Endothelial cell of umbilical vein (primary cell): ENCODE measurements around the gene RNU1-3. TPM values are rescaled to one million over a fixed set of nuclear protein-coding genes. Genes with fewer than 3 reads are reported as not detected.
"Not testable (repeated sequence)": the region's sequence is repeated elsewhere in the genome, so short reads cannot be mapped to it uniquely, and the experiment has no call there.

Experiments
- BruUV-seq: library from RNA; stranded (reverse); fragments of 400-500 nt; replicated peaks from 2 replicates; lab custom pipeline; 2021; lab: Mats Ljungman, UMichigan
- CTCF ChIA-PET: fragments of 300-600, 350-600 bp; sonication (Branson Sonifier 250); formaldehyde crosslinking; loops from one replicate; lab custom pipeline; 2021; ENCODE audit warnings: antibody characterized with exemption, inconsistent platforms; lab: Charles Lee
- POLR2A ChIA-PET: fragments of 300-600, 350-600 bp; sonication (Branson Sonifier 250); formaldehyde crosslinking; loops from one replicate; lab custom pipeline; 2021; ENCODE audit warnings: antibody characterized with exemption, inconsistent platforms; lab: Charles Lee
- DNase-seq: peaks from one replicate; pipeline ENCODE4 v3.0.0-alpha.2; 2011; ENCODE audit warnings: low read depth, low spot score
- FAIRE-seq: peaks from 2 replicates; lab custom pipeline; 2011; peaks lifted over from hg19 to GRCh38; lab: Jason Lieb, UNC
- H2AFZ ChIP-seq: 2 replicates; pipeline ENCODE4 v1.6.0; 2012; ENCODE audit warnings: low read depth, low read length, control low read depth, inconsistent platforms
- H3K27ac ChIP-seq: 2 replicates; pipeline ENCODE4 v1.5.1; 2011; ENCODE audit warnings: low read depth, mild to moderate bottlenecking, control low read depth, low read length, moderate library complexity; ENCODE audit not compliant: insufficient read depth
- H3K27me3 ChIP-seq, 2 experiments: 2 replicates each; pipeline versions ENCODE4 v1.6.0 to v1.6.1; 2011; ENCODE audit warnings: low read length in 2 of 2, mixed read lengths in 1 of 2; ENCODE audit not compliant: control insufficient read depth in 2 of 2, insufficient read depth in 2 of 2
- H3K36me3 ChIP-seq, 2 experiments: 2 replicates in 1 of 2; 3 replicates in 1 of 2; pipeline ENCODE4 v1.5.1; 2011; ENCODE audit warnings: low read length in 2 of 2, mild to moderate bottlenecking in 1 of 2, moderate library complexity in 1 of 2; ENCODE audit not compliant: control insufficient read depth in 2 of 2, insufficient read depth in 2 of 2; ENCODE audit errors: extremely low read depth in 1 of 2
- H3K4me1 ChIP-seq: 3 replicates; pipeline ENCODE4 v1.5.1; 2011; ENCODE audit warnings: mild to moderate bottlenecking, low read length; ENCODE audit not compliant: control insufficient read depth, insufficient read depth; ENCODE audit errors: extremely low read depth
- H3K4me2 ChIP-seq: 2 replicates; pipeline ENCODE4 v1.6.1; 2011; ENCODE audit warnings: low read length, control low read depth, mixed read lengths; ENCODE audit not compliant: insufficient read depth
- H3K4me3 ChIP-seq, 3 experiments: fragments of 200-600 bp in 1 of 3; sonication (generic), shearing (Covaris generic) in 1 of 3; replicated peaks in 1 of 3; 2 replicates each; pipeline ENCODE4 v1.5.1; 2011 to 2016; ENCODE audit warnings: control low read depth in 3 of 3, low read length in 3 of 3, mild to moderate bottlenecking in 2 of 3, inconsistent platforms in 1 of 3, low read depth in 1 of 3, moderate library complexity in 1 of 3; ENCODE audit not compliant: insufficient read depth in 1 of 3
- H3K79me2 ChIP-seq: 2 replicates; pipeline ENCODE4 v1.6.0; 2012; ENCODE audit warnings: low read length, inconsistent platforms; ENCODE audit not compliant: control insufficient read depth, insufficient read depth
- H3K9ac ChIP-seq: replicated peaks from 2 replicates; pipeline ENCODE3; 2011; ENCODE audit warnings: low read length, control low read depth; ENCODE audit not compliant: insufficient read depth; ENCODE audit errors: extremely low read depth
- H3K9me1 ChIP-seq: replicated peaks from 3 replicates; pipeline ENCODE4 v1.6.0; 2011; ENCODE audit warnings: mild to moderate bottlenecking, low read length; ENCODE audit not compliant: control insufficient read depth, insufficient read depth; ENCODE audit errors: extremely low read depth
- H3K9me3 ChIP-seq: replicated peaks from 2 replicates; pipeline ENCODE4 v1.5.1; 2012; ENCODE audit warnings: low read length, inconsistent platforms; ENCODE audit not compliant: control insufficient read depth, insufficient read depth
- H4K20me1 ChIP-seq: replicated peaks from 2 replicates; pipeline ENCODE3; 2011; ENCODE audit warnings: mild to moderate bottlenecking, low read length; ENCODE audit not compliant: control insufficient read depth, insufficient read depth; ENCODE audit errors: extremely low read depth
- dilution Hi-C: fragments of 300-500 bp; cut with MboI; formaldehyde crosslinking; loops from one replicate; pipeline ENCODE4 v1.15.0; 2019; ENCODE audit warnings: low sequenced_read_pairs; ENCODE audit not compliant: extremely low pct_ligation_motif_present
- intact Hi-C: fragments of 100-400 bp; cut with micrococcal nuclease; formaldehyde crosslinking; loops from one replicate; pipeline ENCODE4 v1.10.0; 2022
- polyA plus RNA-seq, 4 experiments: library from polyadenylated mRNA; depleted of rRNA in 3 of 4; stranded (reverse) in 3 of 4; unstranded in 1 of 4; fragments of >200 nt; gene quantifications; 2 replicates each; pipeline versions ENCODE4 v1.2.1 to v1.2.3, GENCODE V29; 2011 to 2012; ENCODE audit warnings: missing spikeins in 1 of 4
- total RNA-seq: library from RNA; stranded (reverse); gene quantifications from 2 replicates; pipeline ENCODE4 v1.2.3, GENCODE V29; 2021

Gene RNU1-3
- total and polyA plus RNA-seq, 2 donors (not counting 3 experiments of a cell fraction or from before 2014, with no cell fraction given): 206 to 1,319 TPM

DNA sequence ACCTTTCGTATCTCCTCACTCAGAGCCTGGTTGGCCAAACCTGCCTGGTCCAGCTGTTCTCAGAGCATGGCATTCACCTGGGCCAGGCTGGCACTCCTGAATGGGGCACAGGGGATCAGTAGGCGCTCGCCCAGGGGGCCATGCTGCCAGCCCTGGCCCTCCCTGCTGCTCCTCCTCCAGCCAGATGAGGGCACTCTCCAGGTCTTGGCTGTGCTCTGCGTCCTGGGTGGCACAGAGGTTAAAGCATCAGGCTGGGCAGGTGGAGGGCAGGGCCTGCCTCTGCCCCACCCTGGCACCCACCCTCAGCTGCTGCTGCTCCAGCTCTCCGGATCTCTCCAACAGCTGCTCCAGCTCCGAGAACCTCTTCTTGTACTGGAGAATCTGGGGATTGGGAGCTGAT, 10.2 kb downstream of the RNU1-3 start:
- H3K4me2 ChIP-seq, CTCF ChIA-PET, DNase-seq, H4K20me1 ChIP-seq, H2AFZ ChIP-seq, BruUV-seq, H3K79me2 ChIP-seq, H3K9ac ChIP-seq, H3K9me1 ChIP-seq, H3K4me3 ChIP-seq, H3K4me1 ChIP-seq, intact Hi-C loops, dilution Hi-C loops, H3K27ac ChIP-seq, H3K36me3 ChIP-seq, H3K9me3 ChIP-seq, POLR2A ChIA-PET, H3K27me3 ChIP-seq: not testable (repeated sequence)
- peak; percentile 64 for FAIRE-seq

DNA sequence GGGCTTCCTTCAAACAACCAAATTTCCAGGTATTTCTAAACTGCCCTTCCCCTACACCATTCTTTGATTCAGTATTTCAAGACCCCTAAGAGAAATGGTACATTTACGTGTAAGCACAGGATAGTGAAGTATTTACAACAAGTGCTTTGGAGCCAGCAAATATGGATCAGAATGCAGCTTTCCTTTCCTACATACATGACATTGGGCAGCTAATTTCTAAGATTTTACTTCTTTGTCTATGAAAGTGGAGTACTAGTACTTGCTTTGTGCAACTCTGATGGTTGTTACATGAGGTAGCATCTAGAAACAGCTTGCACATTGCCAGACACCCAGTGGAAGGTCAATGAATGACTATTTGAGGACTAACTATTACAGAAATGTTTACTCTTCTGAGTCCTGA, 15.2 kb downstream of the RNU1-3 start:
- H3K27me3 ChIP-seq, BruUV-seq, H4K20me1 ChIP-seq, H3K9me3 ChIP-seq, H3K9me1 ChIP-seq, POLR2A ChIA-PET, DNase-seq, H3K79me2 ChIP-seq, FAIRE-seq, H2AFZ ChIP-seq, H3K4me1 ChIP-seq, H3K9ac ChIP-seq, dilution Hi-C loops, H3K27ac ChIP-seq, intact Hi-C loops, H3K4me2 ChIP-seq, H3K36me3 ChIP-seq, CTCF ChIA-PET, H3K4me3 ChIP-seq: not testable (repeated sequence)

DNA sequence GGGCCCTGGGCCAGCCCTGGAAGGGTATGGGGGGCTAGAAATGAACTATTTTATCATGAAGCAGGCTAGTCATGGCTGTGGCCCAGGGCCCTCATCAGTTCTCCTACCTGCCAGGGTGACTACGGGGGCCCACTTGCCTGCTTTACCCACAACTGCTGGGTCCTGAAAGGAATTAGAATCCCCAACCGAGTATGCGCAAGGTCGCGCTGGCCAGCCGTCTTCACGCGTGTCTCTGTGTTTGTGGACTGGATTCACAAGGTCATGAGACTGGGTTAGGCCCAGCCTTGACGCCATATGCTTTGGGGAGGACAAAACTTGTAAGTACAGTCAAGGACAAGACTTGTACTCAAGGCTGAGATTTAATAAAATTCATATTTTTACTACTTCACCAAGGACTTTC, 16.8 kb downstream of the RNU1-3 start:
- H3K9ac ChIP-seq, H2AFZ ChIP-seq, H3K4me2 ChIP-seq, H4K20me1 ChIP-seq, POLR2A ChIA-PET, H3K9me1 ChIP-seq, intact Hi-C loops, BruUV-seq, H3K4me3 ChIP-seq, H3K36me3 ChIP-seq, H3K79me2 ChIP-seq, H3K9me3 ChIP-seq, H3K27me3 ChIP-seq, FAIRE-seq, DNase-seq, dilution Hi-C loops, H3K27ac ChIP-seq, CTCF ChIA-PET, H3K4me1 ChIP-seq: not testable (repeated sequence)

DNA sequence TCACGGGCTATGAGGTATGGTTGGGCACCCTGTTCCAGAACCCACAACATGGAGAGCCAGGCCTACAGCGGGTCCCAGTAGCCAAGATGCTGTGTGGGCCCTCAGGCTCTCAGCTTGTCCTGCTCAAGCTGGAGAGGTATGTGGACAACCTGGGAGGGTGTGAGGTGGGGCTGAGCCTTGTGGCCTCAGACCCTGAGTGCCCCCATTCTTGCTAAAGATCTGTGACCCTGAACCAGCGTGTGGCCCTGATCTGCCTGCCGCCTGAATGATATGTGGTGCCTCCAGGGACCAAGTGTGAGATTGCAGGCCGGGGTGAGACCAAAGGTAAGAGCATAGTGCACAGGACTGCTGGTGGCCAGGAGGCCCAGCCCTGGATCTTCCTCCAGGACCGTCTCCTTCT, 17.4 kb downstream of the RNU1-3 start:
- dilution Hi-C loops, H3K79me2 ChIP-seq, H4K20me1 ChIP-seq, DNase-seq, H3K36me3 ChIP-seq, H2AFZ ChIP-seq, H3K4me3 ChIP-seq, H3K9ac ChIP-seq, intact Hi-C loops, H3K4me1 ChIP-seq, H3K9me1 ChIP-seq, FAIRE-seq, H3K9me3 ChIP-seq, POLR2A ChIA-PET, H3K4me2 ChIP-seq, CTCF ChIA-PET, BruUV-seq, H3K27ac ChIP-seq, H3K27me3 ChIP-seq: not testable (repeated sequence)
